ENCODE data around the gene RPRD1B.
A peak's percentile ranks its signal among the peaks of the same experiment; 100 is the strongest.
"Not testable (repeated sequence)": the region's sequence is repeated elsewhere in the genome, so short reads cannot be mapped to it uniquely, and the experiment has no call there.

RPRD1B gene

GRCh38 chr20:38001981-38002380, 31.6 kb upstream of the RPRD1B start:
- DNase-seq = no peak

- DNase-seq = no peak
These were observed 31.1 kb upstream of the RPRD1B start for GRCh38 chr20:38002422-38002821.

GRCh38 chr20:38004416-38004815, 29.1 kb upstream of the RPRD1B start:
- no peak for DNase-seq

- no peak for DNase-seq
These were observed 27.6 kb upstream of the RPRD1B start for GRCh38 chr20:38005903-38006302.

- no peak for DNase-seq
These were observed 26.0 kb upstream of the RPRD1B start for GRCh38 chr20:38007526-38007925.

GRCh38 chr20:38008233-38008944, 25.2 kb upstream of the RPRD1B start:
- DNase-seq = no peak

GRCh38 chr20:38009416-38009815, 24.1 kb upstream of the RPRD1B start:
- not testable (repeated sequence) for DNase-seq

- no peak for DNase-seq
These were observed 21.9 kb upstream of the RPRD1B start for GRCh38 chr20:38011696-38012095.

GRCh38 chr20:38012332-38012731, 21.2 kb upstream of the RPRD1B start:
- DNase-seq = no peak

GRCh38 chr20:38013887-38014286, 19.7 kb upstream of the RPRD1B start:
- DNase-seq = no peak

GRCh38 chr20:38017959-38018358, 15.6 kb upstream of the RPRD1B start:
- no peak for DNase-seq

- DNase-seq = no peak
These were observed 15.2 kb upstream of the RPRD1B start for GRCh38 chr20:38018385-38018784.

GRCh38 chr20:38021087-38021772, 12.3 kb upstream of the RPRD1B start:
- DNase-seq = no peak

GRCh38 chr20:38023181-38024001, 10.2 kb upstream of the RPRD1B start:
- peak; percentile 51 for DNase-seq

GRCh38 chr20:38024496-38024895, 9.1 kb upstream of the RPRD1B start:
- no peak for DNase-seq

- no peak for DNase-seq
These were observed 4.1 kb upstream of the RPRD1B start for GRCh38 chr20:38029453-38029852.

- DNase-seq = no peak
These were observed 1.6 kb upstream of the RPRD1B start for GRCh38 chr20:38031957-38032356.

GRCh38 chr20:38032585-38033329, 789 bp upstream of the RPRD1B start:
- DNase-seq = peak; percentile 7

- no peak for DNase-seq
These were observed 633 bp downstream of the RPRD1B start for GRCh38 chr20:38034108-38034649.

GRCh38 chr20:38034961-38035360, 1.4 kb downstream of the RPRD1B start:
- no peak for DNase-seq

GRCh38 chr20:38036366-38036765, 2.8 kb downstream of the RPRD1B start:
- DNase-seq = peak; percentile 29

- no peak for DNase-seq
These were observed 6.7 kb downstream of the RPRD1B start for GRCh38 chr20:38040276-38040675.

All from suppressor macrophage treated with lipopolysaccharide for 4 hours (primary cell).